H1 (cell line): ENCODE results near the gene EEF1A2. TPM values are rescaled to one million over a fixed set of nuclear protein-coding genes. Genes with fewer than 3 reads are reported as not detected.

Experiments
- CTCF ChIA-PET: fragments of 300-600 bp; sonication (Branson Sonifier 250); formaldehyde crosslinking; loops from one replicate; lab custom pipeline; 2021; ENCODE audit not compliant: partially characterized antibody; lab: Charles Lee
- POLR2A ChIA-PET: fragments of 300-600 bp; sonication (Branson Sonifier 250); formaldehyde crosslinking; loops from one replicate; lab custom pipeline; 2021; ENCODE audit warnings: inconsistent platforms; ENCODE audit not compliant: partially characterized antibody; lab: Charles Lee
- DNase-seq, 2 experiments: peaks; one replicate each; pipeline versions ENCODE4 v3.0.0 to v3.0.0-alpha.2; 2010 to 2022; ENCODE audit warnings: low spot score in 2 of 2, low read depth in 1 of 2, mixed read lengths in 1 of 2
- FAIRE-seq: peaks from 2 replicates; lab custom pipeline; 2011; peaks lifted over from hg19 to GRCh38; lab: Jason Lieb, UNC
- H2AFZ ChIP-seq: 2 replicates; pipeline ENCODE4 v1.8.1; 2012; ENCODE audit warnings: low read length, inconsistent platforms
- H2AK5ac ChIP-seq: 2 replicates; pipeline ENCODE4 v1.6.1; 2013; ENCODE audit warnings: low read depth, low read length
- H2BK120ac ChIP-seq: replicated peaks from 2 replicates; pipeline ENCODE3; 2013; ENCODE audit warnings: low read depth, low read length, inconsistent platforms
- H2BK12ac ChIP-seq: 2 replicates; pipeline ENCODE4 v1.6.1; 2013; ENCODE audit warnings: low read depth, low read length
- H2BK15ac ChIP-seq: 2 replicates; pipeline ENCODE4 v1.6.1; 2013; ENCODE audit warnings: low read length
- H2BK20ac ChIP-seq: 2 replicates; pipeline ENCODE4 v1.6.1; 2013; ENCODE audit warnings: low read length
- H2BK5ac ChIP-seq: 2 replicates; pipeline ENCODE4 v1.6.1; 2013; ENCODE audit warnings: low read depth, low read length
- H3K14ac ChIP-seq: 2 replicates; pipeline ENCODE4 v1.6.1; 2013; ENCODE audit warnings: inconsistent platforms; ENCODE audit not compliant: insufficient read length
- H3K18ac ChIP-seq: 2 replicates; pipeline ENCODE4 v1.6.1; 2013; ENCODE audit warnings: low read length; ENCODE audit errors: extremely low read depth
- H3K23ac ChIP-seq: 2 replicates; pipeline ENCODE4 v1.6.1; 2013; ENCODE audit warnings: inconsistent platforms; ENCODE audit not compliant: insufficient read length
- H3K23me2 ChIP-seq: 2 replicates; pipeline ENCODE4 v1.6.1; 2013; ENCODE audit warnings: low read depth, low read length
- H3K27ac ChIP-seq: 2 replicates; pipeline ENCODE4 v1.6.1; 2011; ENCODE audit warnings: low read depth, low read length, inconsistent platforms
- H3K27me3 ChIP-seq, 4 experiments: replicated peaks in 1 of 4; 1 replicate in 1 of 4; 2 replicates in 3 of 4; pipeline versions ENCODE4 v1.6.1 to v1.8.1; 2011 to 2013; ENCODE audit warnings: low read length in 3 of 4, mild to moderate bottlenecking in 3 of 4, inconsistent platforms in 2 of 4, mixed read lengths in 2 of 4, moderate library complexity in 1 of 4; ENCODE audit not compliant: control insufficient read depth in 3 of 4, insufficient read depth in 3 of 4; ENCODE audit errors: extremely low read depth in 1 of 4
- H3K36me3 ChIP-seq, 4 experiments: 2 replicates each; pipeline versions ENCODE4 v1.6.1 to v1.8.1; 2011 to 2013; ENCODE audit warnings: mild to moderate bottlenecking in 4 of 4, low read length in 3 of 4, moderate library complexity in 2 of 4, control low read depth in 1 of 4, inconsistent platforms in 1 of 4; ENCODE audit not compliant: insufficient read depth in 4 of 4, control insufficient read depth in 2 of 4
- H3K4ac ChIP-seq: replicated peaks from 2 replicates; pipeline ENCODE3; 2013; ENCODE audit warnings: low read length, low read depth, mixed read lengths, inconsistent platforms; ENCODE audit not compliant: insufficient read length
- H3K4me1 ChIP-seq, 4 experiments: replicated peaks in 1 of 4; 1 replicate in 1 of 4; 2 replicates in 3 of 4; pipeline versions ENCODE4 v1.6.1 to v1.8.1; 2011 to 2013; ENCODE audit warnings: low read length in 3 of 4, inconsistent platforms in 2 of 4, mixed read lengths in 1 of 4; ENCODE audit not compliant: insufficient read depth in 4 of 4, control insufficient read depth in 3 of 4
- H3K4me2 ChIP-seq, 2 experiments: 2 replicates each; pipeline versions ENCODE4 v1.6.1 to v1.8.1; 2011 to 2013; ENCODE audit warnings: low read depth in 2 of 2, low read length in 2 of 2, control low read depth in 1 of 2, inconsistent platforms in 1 of 2, mild to moderate bottlenecking in 1 of 2; ENCODE audit not compliant: insufficient read depth in 1 of 2
- H3K4me3 ChIP-seq, 4 experiments: fragments of 200-600, 300-600 bp in 1 of 4; sonication (generic), shearing (Covaris generic), sonication (Bioruptor Twin) in 1 of 4; 2 replicates each; pipeline versions ENCODE4 v1.5.1 to v1.8.1; 2011 to 2016; ENCODE audit warnings: low read length in 4 of 4, low read depth in 3 of 4, control low read depth in 2 of 4, inconsistent platforms in 2 of 4, mild to moderate bottlenecking in 2 of 4, mixed read lengths in 1 of 4, moderate library complexity in 1 of 4; ENCODE audit not compliant: insufficient read depth in 2 of 4; ENCODE audit errors: extremely low read depth in 1 of 4
- H3K56ac ChIP-seq: replicated peaks from 2 replicates; pipeline ENCODE3; 2013; ENCODE audit warnings: low read depth, mild to moderate bottlenecking, mixed read lengths, low read length, inconsistent platforms; ENCODE audit not compliant: insufficient read length
- H3K79me1 ChIP-seq: 2 replicates; pipeline ENCODE4 v1.6.1; 2013; ENCODE audit warnings: low read depth, low read length, control low read depth
- H3K79me2 ChIP-seq, 2 experiments: 2 replicates each; pipeline versions ENCODE4 v1.6.1 to v1.8.1; 2012 to 2013; ENCODE audit warnings: low read length in 2 of 2, mild to moderate bottlenecking in 2 of 2, inconsistent platforms in 1 of 2; ENCODE audit not compliant: insufficient read depth in 2 of 2, control insufficient read depth in 1 of 2
- H3K9ac ChIP-seq, 4 experiments: replicated peaks in 1 of 4; 1 replicate in 1 of 4; 2 replicates in 3 of 4; pipeline versions ENCODE4 v1.6.1 to v1.8.1; 2011 to 2013; ENCODE audit warnings: low read depth in 3 of 4, low read length in 3 of 4, control low read depth in 2 of 4, mild to moderate bottlenecking in 2 of 4, moderate library complexity in 2 of 4, inconsistent platforms in 1 of 4; ENCODE audit errors: extremely low read depth in 1 of 4
- H3K9me3 ChIP-seq, 2 experiments: 2 replicates each; pipeline versions ENCODE4 v1.6.1 to v1.8.1; 2012 to 2013; ENCODE audit warnings: mild to moderate bottlenecking in 2 of 2, moderate library complexity in 2 of 2, control low read depth in 1 of 2, inconsistent platforms in 1 of 2, low read depth in 1 of 2, low read length in 1 of 2, mixed read lengths in 1 of 2; ENCODE audit not compliant: insufficient read depth in 2 of 2
- H4K20me1 ChIP-seq, 2 experiments: replicated peaks in 1 of 2; 2 replicates each; pipeline versions ENCODE3 to v1.8.1; 2011 to 2013; ENCODE audit warnings: inconsistent platforms in 2 of 2, low read length in 2 of 2, mild to moderate bottlenecking in 1 of 2; ENCODE audit not compliant: insufficient read depth in 2 of 2, control insufficient read depth in 1 of 2
- H4K5ac ChIP-seq: 2 replicates; pipeline ENCODE4 v1.6.1; 2013; ENCODE audit warnings: low read length, low read depth, mixed read lengths, inconsistent platforms; ENCODE audit not compliant: insufficient read length
- H4K8ac ChIP-seq: 2 replicates; pipeline ENCODE4 v1.8.0; 2013; ENCODE audit warnings: mild to moderate bottlenecking, moderate library complexity, low read length, inconsistent platforms; ENCODE audit not compliant: insufficient read depth; ENCODE audit errors: extremely low read depth
- H4K91ac ChIP-seq: replicated peaks from 2 replicates; pipeline ENCODE3; 2013; ENCODE audit warnings: low read length, mixed read lengths, inconsistent platforms; ENCODE audit not compliant: insufficient read length
- ATF3 ChIP-seq: IDR thresholded peaks from 2 replicates; pipeline ENCODE4 v1.6.1; 2011; ENCODE audit warnings: low read depth, mild to moderate bottlenecking, low read length; ENCODE audit not compliant: insufficient read depth
- BACH1 ChIP-seq: IDR thresholded peaks from 2 replicates; pipeline ENCODE4 v1.6.1; 2012; ENCODE audit warnings: low read length, improper control_type of control experiment
- CHD2 ChIP-seq: IDR thresholded peaks from 2 replicates; pipeline ENCODE4 v1.6.1; 2012; ENCODE audit warnings: low read length, improper control_type of control experiment
- CREB1 ChIP-seq: IDR thresholded peaks from 2 replicates; pipeline ENCODE4 v1.6.1; 2012; ENCODE audit warnings: inconsistent platforms
- HDAC2 ChIP-seq, 2 experiments: fragments of 300-600 bp in 1 of 2; sonication (generic) in 1 of 2; IDR thresholded peaks; 2 replicates each; pipeline ENCODE4 v1.6.1; 2011 to 2012; ENCODE audit warnings: low read depth in 2 of 2, low read length in 2 of 2, mild to moderate bottlenecking in 2 of 2, moderate library complexity in 2 of 2, borderline replicate concordance in 1 of 2, inconsistent platforms in 1 of 2
- HDAC6 ChIP-seq: IDR thresholded peaks from one replicate; pipeline ENCODE4 v1.7.1; 2012; ENCODE audit warnings: low read depth, mild to moderate bottlenecking, inconsistent platforms, low read length, moderate library complexity
- KDM1A ChIP-seq: fragments of 200-600, 300-600 bp; sonication (generic); IDR thresholded peaks from 2 replicates; pipeline ENCODE4 v1.7.1; 2016; ENCODE audit warnings: mild to moderate bottlenecking, low read length, borderline replicate concordance
- KDM5A ChIP-seq: fragments of 200-600 bp; IDR thresholded peaks from 2 replicates; pipeline ENCODE4 v1.7.1; 2012; ENCODE audit warnings: mild to moderate bottlenecking, low read length, inconsistent platforms, mixed read lengths
- NANOG ChIP-seq: IDR thresholded peaks from 2 replicates; pipeline ENCODE4 v1.6.1; 2011; ENCODE audit warnings: low read length, low read depth, mild to moderate bottlenecking, inconsistent platforms; ENCODE audit not compliant: insufficient read depth, poor library complexity, severe bottlenecking
- NRF1 ChIP-seq: IDR thresholded peaks from 2 replicates; pipeline ENCODE4 v1.6.1; 2011; ENCODE audit warnings: mild to moderate bottlenecking, low read depth, low read length, improper control_type of control experiment
- POLR2A ChIP-seq, 2 experiments: IDR thresholded peaks; 1 replicate in 1 of 2; 2 replicates in 1 of 2; pipeline ENCODE4 v1.6.1; 2011; ENCODE audit warnings: low read depth in 2 of 2, low read length in 2 of 2, mild to moderate bottlenecking in 2 of 2; ENCODE audit errors: control extremely low read depth in 1 of 2
- SP1 ChIP-seq: IDR thresholded peaks from 2 replicates; pipeline ENCODE4 v1.6.1; 2011; ENCODE audit warnings: low read depth, low read length
- TAF7 ChIP-seq: optimal IDR thresholded peaks from 2 replicates; pipeline ENCODE3; 2011; ENCODE audit warnings: low read depth, mild to moderate bottlenecking, inconsistent platforms, low read length, moderate library complexity, borderline replicate concordance
- WGBS, 2 experiments: shearing (Covaris generic) in 1 of 2; methylation state at CpG; one replicate each; pipeline versions ENCODE4 v1.1.6 to v1.1.7; 2013 to 2015; ENCODE audit warnings: low lambda C conversion rate in 2 of 2, mixed read lengths in 2 of 2, inconsistent platforms in 1 of 2, low coverage in 1 of 2, missing lambda C conversion rate in 1 of 2; ENCODE audit not compliant: insufficient replicate concordance in 2 of 2, insufficient coverage in 1 of 2, insufficient read length in 1 of 2; ENCODE audit errors: extremely low coverage in 1 of 2, missing lambda C conversion rate in 1 of 2; 5-methylcytosine and 5-hydroxymethylcytosine counted together
- polyA plus RNA-seq, 7 experiments: library from polyadenylated mRNA; depleted of rRNA in 3 of 7; stranded (reverse) in 5 of 7; unstranded in 2 of 7; fragments of >200 nt in 5 of 7; fragments of 200-250 nt in 2 of 7; gene quantifications; 1 replicate in 5 of 7; 2 replicates in 1 of 7; 4 replicates in 1 of 7; pipeline versions ENCODE4 v1.2.1 to v1.2.3, GENCODE V29; 2011 to 2013; ENCODE audit warnings: missing spikeins in 2 of 7, mixed read lengths in 2 of 7
- total RNA-seq: library from RNA; stranded (reverse); fragmentation: NEBNext Ultra II Directional; extraction: Animal tissue kit (Norgen Biotek cat#: 25700); gene quantifications from 2 replicates; pipeline ENCODE4 v1.2.1, GENCODE V29; 2021
- TF ChIP-seq, protein P1 (sequence below): IDR thresholded peaks from 2 replicates; pipeline ENCODE4 v1.6.1; 2012; ENCODE audit warnings: inconsistent platforms

The EEF1A2 gene
- total and polyA plus RNA-seq, 2 of the 8 experiments (the other 6 are each of a cell fraction or from before 2014, with no cell fraction given), result 7.4 to 25.8 TPM

GRCh38 chr20:63444548-63444947, 54.3 kb downstream of the EEF1A2 start:
- H3K79me2 ChIP-seq, result peaks cover 0 to 37% of the 10 kb centered on the region in 2 experiments; a peak in 2 of 4 replicates
- H2AK5ac ChIP-seq, result no peak overlapping the region
- H4K91ac ChIP-seq, result no peak overlapping the region
- H3K56ac ChIP-seq, result no peak overlapping the region
- H3K9me3 ChIP-seq, result no peaks in the 10 kb centered on the region; a peak in 1 of 4 replicates
- no peak overlapping the region for H3K14ac ChIP-seq
- no peak overlapping the region for H3K4ac ChIP-seq
- no peak overlapping the region for H2BK15ac ChIP-seq
- no peak overlapping the region for H3K23ac ChIP-seq
- ChIA-PET CTCF (interaction anchor here (1.6 kb wide), 1 partner anchor 94 kb away, joined by 5 read pairs; no protein-coding TSS in a partner anchor), POLR2A (no interaction called here)
- H2BK5ac ChIP-seq, result no peak overlapping the region
- H2AFZ ChIP-seq, result no peak overlapping the region
- no peak overlapping the region for H4K5ac ChIP-seq
- H4K20me1 ChIP-seq, result peaks cover 2 to 27% of the 10 kb centered on the region in 2 experiments
- no peak overlapping the region for H3K18ac ChIP-seq
- H3K36me3 ChIP-seq, result no peaks in the 10 kb centered on the region
- peaks cover 0 to 11% (median 5%) of the 10 kb centered on the region in 4 experiments; a peak in 3 of 7 replicates for H3K4me1 ChIP-seq
- no peak overlapping the region for H2BK12ac ChIP-seq
- H3K9ac ChIP-seq, result no peak overlapping the region
- no peak overlapping the region for H2BK120ac ChIP-seq
- FAIRE-seq, result no peak
- H3K27ac ChIP-seq, result no peak overlapping the region
- H3K79me1 ChIP-seq, result peaks cover 19% of the 10 kb centered on the region
- 90% methylated on average over 22 of the region's 24 CpGs; no CpG with 5 or more reads in 1 of the 2 experiments for WGBS, 2 experiments
- H3K4me2 ChIP-seq, result no peak overlapping the region
- peaks cover 13% of the 10 kb centered on the region; the same call in 1 of the 2 replicates for H3K23me2 ChIP-seq
- no peak for DNase-seq
- H3K27me3 ChIP-seq, result no peaks in the 10 kb centered on the region
- H4K8ac ChIP-seq, result no peak overlapping the region
- no peak overlapping the region for H3K4me3 ChIP-seq
- H2BK20ac ChIP-seq, result no peak overlapping the region
- TF ChIP-seq POLR2A (IDR thresholded peaks at IDR 0.05; ENCODE audit: control extremely low read depth in 1 of 2, low read depth in 2 of 2, low read length in 2 of 2) (no peak), HDAC6 (no peak), SP1 (no peak), CHD2 (no peak), NANOG (no peak), ATF3 (no peak), TAF7 (no peak), BACH1 (no peak), HDAC2 (IDR thresholded peaks at IDR 0.05; ENCODE audit: borderline replicate concordance in 1 of 2, low read depth in 2 of 2, low read length in 2 of 2) (no peak), KDM1A (no peak), KDM5A (no peak), CREB1 (no peak), NRF1 (no peak)
- TF ChIP-seq, protein P1, sequence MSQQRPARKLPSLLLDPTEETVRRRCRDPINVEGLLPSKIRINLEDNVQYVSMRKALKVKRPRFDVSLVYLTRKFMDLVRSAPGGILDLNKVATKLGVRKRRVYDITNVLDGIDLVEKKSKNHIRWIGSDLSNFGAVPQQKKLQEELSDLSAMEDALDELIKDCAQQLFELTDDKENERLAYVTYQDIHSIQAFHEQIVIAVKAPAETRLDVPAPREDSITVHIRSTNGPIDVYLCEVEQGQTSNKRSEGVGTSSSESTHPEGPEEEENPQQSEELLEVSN, result no peak
